ENCODE data around the gene MBD6. TPM values are rescaled to one million over a fixed set of nuclear protein-coding genes. Genes with fewer than 3 reads are reported as not detected.

MBD6 gene
- polyA plus RNA-seq, 2 of the 4 experiments (the other 2 are of a cell fraction): 4.6 to 24.2 TPM

GRCh38 chr12:57575771-57576612 is 53.4 kb downstream of the MBD6 start:
- ChIA-PET POLR2A (interaction anchor here (1.0 kb wide), 1 partner anchor 55 kb away, joined by 4 read pairs; the partner anchor contains the start of gene DDIT3), CTCF (interaction anchor here (0.5 to 9.3 kb wide), 13 partner anchors 8 to 161 kb away, joined by 3 to 104 read pairs (median 5); partner anchors contain the start of gene B4GALNT1)
- WGBS (ENCODE audit: missing lambda C conversion rate): 61% methylated on average over 12 of the region's 12 CpGs
- no peak for DNase-seq (ENCODE audit: low read depth in 1 of 2, low spot score in 1 of 2)
- Histone ChIP-seq H3K4me2 (no peak overlapping the region), H3K27ac (no peak overlapping the region), H3K9me3 (no peaks in the 10 kb centered on the region), H3K4me1 (peaks cover 13% of the 10 kb centered on the region), H3K4me3 (no peak overlapping the region)
- ATAC-seq: no peak
- FAIRE-seq: no peak
- no peak for TF ChIP-seq REST (IDR thresholded peaks at IDR 0.05)
- no peak for TF ChIP-seq ZFP36 (IDR thresholded peaks at IDR 0.05; ENCODE audit: borderline replicate concordance, partially characterized antibody)
- TF ChIP-seq ZNF302 (CRISPR knock-in tag; IDR thresholded peaks at IDR 0.05): no peak
- TF ChIP-seq BHLHE40 (IDR thresholded peaks at IDR 0.05; ENCODE audit: low read depth, low read length): no peak
- no peak for TF ChIP-seq NR3C1 (IDR thresholded peaks at IDR 0.05)
- TF ChIP-seq CBX2 (IDR thresholded peaks at IDR 0.05; ENCODE audit: borderline replicate concordance, low read depth): no peak
- TF ChIP-seq HOXA7 (CRISPR knock-in tag; IDR thresholded peaks at IDR 0.05): no peak
- no peak for TF ChIP-seq USF2 (IDR thresholded peaks at IDR 0.05)
- TF ChIP-seq JUN (IDR thresholded peaks at IDR 0.05): no peak
- TF ChIP-seq FOXS1 (CRISPR knock-in tag; IDR thresholded peaks at IDR 0.05): no peak
- no peak for TF ChIP-seq HES2 (IDR thresholded peaks at IDR 0.05)
- no peak for TF ChIP-seq SMC3 (IDR thresholded peaks at IDR 0.05)
- no peak for TF ChIP-seq EP300 (IDR thresholded peaks at IDR 0.05)
- TF ChIP-seq CHD4 (IDR thresholded peaks at IDR 0.05; ENCODE audit: borderline replicate concordance): no peak

GRCh38 chr12:57576613-57577160 is 54.1 kb downstream of the MBD6 start:
- POLR2A ChIA-PET: no interaction called here
- TF ChIP-seq ZFP36 (IDR thresholded peaks at IDR 0.05; ENCODE audit: borderline replicate concordance, partially characterized antibody): no peak
- no peak for TF ChIP-seq PHF8 (IDR thresholded peaks at IDR 0.05; ENCODE audit: borderline replicate concordance, low read depth)
- no peak for TF ChIP-seq MAX (IDR thresholded peaks at IDR 0.05)
- no peak for TF ChIP-seq REST (IDR thresholded peaks at IDR 0.05)
- no peak for TF ChIP-seq RAD21 (conservative IDR thresholded peaks at IDR 0.05 in 1 of 2, IDR thresholded peaks at IDR 0.05 in 1 of 2)
- no peak for TF ChIP-seq KDM5A (IDR thresholded peaks at IDR 0.05)
- no peak for TF ChIP-seq NFE2L2 (conservative IDR thresholded peaks at IDR 0.05; ENCODE audit: low read length)
- TF ChIP-seq BHLHE40 (IDR thresholded peaks at IDR 0.05; ENCODE audit: low read depth, low read length): no peak
- no peak for TF ChIP-seq CHD2 (IDR thresholded peaks at IDR 0.05; ENCODE audit: low read length, partially characterized antibody)
- TF ChIP-seq GATA3 (IDR thresholded peaks at IDR 0.05; ENCODE audit: borderline replicate concordance): no peak
- TF ChIP-seq CHD4 (IDR thresholded peaks at IDR 0.05; ENCODE audit: borderline replicate concordance): no peak
- TF ChIP-seq KDM1A (IDR thresholded peaks at IDR 0.05; ENCODE audit: low read depth): no peak
- TF ChIP-seq JUNB (IDR thresholded peaks at IDR 0.05): no peak
- no peak for TF ChIP-seq FOSB (CRISPR knock-in tag; IDR thresholded peaks at IDR 0.05)
- TF ChIP-seq NPAS2 (CRISPR knock-in tag; IDR thresholded peaks at IDR 0.05; ENCODE audit: borderline replicate concordance): no peak
- Histone ChIP-seq H3K4me2 (no peak overlapping the region), H3K4me3 (no peak overlapping the region), H3K27ac (no peak overlapping the region), H3K9me3 (no peaks in the 10 kb centered on the region), H3K4me1 (peaks cover 13% of the 10 kb centered on the region)
- WGBS (ENCODE audit: missing lambda C conversion rate): 63% methylated on average over 9 of the region's 9 CpGs
- CTCF ChIA-PET: interaction anchor here (0.5 to 10.0 kb wide), 8 partner anchors 7 to 149 kb away, joined by 3 to 336 read pairs (median 8); partner anchors contain the start of genes ARHGEF25, B4GALNT1 and DTX3
- no peak; a peak in 1 of 6 replicates for ATAC-seq
- FAIRE-seq: no peak
- no peak for DNase-seq (ENCODE audit: low read depth in 1 of 2, low spot score in 1 of 2)

All from A549 (cell line).